Spleen (tissue), 11 donors: ENCODE measurements around the gene NPAS4. TPM values are rescaled to one million over a fixed set of nuclear protein-coding genes. Genes with fewer than 3 reads are reported as not detected.

Experiments
- DNase-seq: peaks from one replicate; pipeline ENCODE4 v3.0.0-alpha.2; 2020
- H3K27ac ChIP-seq, 8 donors: fragments of 200-600 bp; sonication (generic) in 7 of 8; 1 replicate in 4 of 8; 2 replicates in 4 of 8; pipeline versions ENCODE4 v1.5.0 to v1.8.0; 2016 to 2021; ENCODE audit warnings: inconsistent platforms in 4 of 8, mild to moderate bottlenecking in 4 of 8, moderate library complexity in 1 of 8
- H3K27me3 ChIP-seq, 7 donors: fragments of 200-600 bp; sonication (generic) in 6 of 7; replicated peaks in 1 of 7; 1 replicate in 4 of 7; 2 replicates in 3 of 7; pipeline versions ENCODE4 v1.5.0 to v1.8.0; 2016 to 2021; ENCODE audit warnings: inconsistent platforms in 3 of 7, mild to moderate bottlenecking in 1 of 7
- H3K36me3 ChIP-seq, 6 donors: fragments of 200-600 bp; sonication (generic) in 5 of 6; 1 replicate in 4 of 6; 2 replicates in 2 of 6; pipeline versions ENCODE4 v1.5.0 to v1.8.0; 2016 to 2021; ENCODE audit warnings: inconsistent platforms in 2 of 6
- H3K4me1 ChIP-seq, 6 donors: fragments of 200-600 bp; sonication (generic) in 5 of 6; 1 replicate in 3 of 6; 2 replicates in 3 of 6; pipeline versions ENCODE4 v1.5.0 to v1.8.0; 2016 to 2021; ENCODE audit warnings: inconsistent platforms in 3 of 6
- H3K4me3 ChIP-seq, 8 donors: fragments of 200-600 bp; sonication (generic) in 7 of 8; 1 replicate in 4 of 8; 2 replicates in 4 of 8; pipeline versions ENCODE4 v1.5.0 to v1.8.0; 2016 to 2021; ENCODE audit warnings: inconsistent platforms in 4 of 8, mild to moderate bottlenecking in 4 of 8, moderate library complexity in 2 of 8
- H3K9me3 ChIP-seq, 8 donors: fragments of 200-600 bp; sonication (generic) in 7 of 8; 1 replicate in 4 of 8; 2 replicates in 4 of 8; pipeline versions ENCODE4 v1.5.0 to v1.8.0; 2016 to 2021; ENCODE audit warnings: inconsistent platforms in 4 of 8
- POLR2A ChIP-seq, 3 donors: fragments of 450-650 bp; IDR thresholded peaks; one replicate each; pipeline ENCODE4 v1.5.1; 2017; ENCODE audit warnings: antibody characterized with exemption in 3 of 3, mild to moderate bottlenecking in 1 of 3
- POLR2AphosphoS5 ChIP-seq, 3 donors: sonication (generic); formaldehyde crosslinking; IDR thresholded peaks; one replicate each; pipeline ENCODE4 v1.5.1; 2017; ENCODE audit warnings: antibody characterized with exemption in 3 of 3
- WGBS, 5 donors: extraction: QIAGEN DNeasy Blood & Tissue Kit in 3 of 5; methylation state at CpG; one replicate each; pipeline versions ENCODE4 v1.1.5 to v1.1.7; 2013 to 2018; 5-methylcytosine and 5-hydroxymethylcytosine counted together
- intact Hi-C: fragments of 100-400 bp; cut with DNase I; formaldehyde crosslinking; loops from one replicate; pipeline ENCODE4 v1.15.0; 2023; ENCODE audit warnings: low total_unique reads
- polyA plus RNA-seq, 3 donors: library from polyadenylated mRNA; stranded (reverse); fragments of 200-250 nt; gene quantifications; one replicate each; pipeline ENCODE4 v1.2.1, GENCODE V29; 2013
- total RNA-seq, 7 donors: library from RNA; depleted of rRNA in 3 of 7; stranded (reverse); fragments of >200 nt in 3 of 7; fragmentation: NEBNext Ultra II Directional in 4 of 7; extraction: Animal tissue kit (Norgen Biotek cat#: 25700) in 4 of 7; gene quantifications; one replicate each; pipeline versions ENCODE4 v1.1.0 to v1.2.1, GENCODE V29; 2016 to 2021
- TF ChIP-seq, protein P1 (sequence below), 11 experiments: fragments of 200-600 bp in 7 of 11; fragments of 450-650 bp in 4 of 11; sonication (generic) in 4 of 11; IDR thresholded peaks in 8 of 11; conservative IDR thresholded peaks in 3 of 11; 1 replicate in 7 of 11; 2 replicates in 4 of 11; pipeline versions ENCODE4 v1.4.0 to v1.8.0; 2016 to 2021; ENCODE audit warnings: antibody characterized with exemption in 11 of 11, inconsistent platforms in 4 of 11, mild to moderate bottlenecking in 1 of 11
- donor health status: healthy with polysubstance abuse.
- donor health status: DM: no; HTN: no; CAD: no; lungs with moderate emphysema.
- donor health status: DM: no; HTN: no; CAD: no.
- donor health status: Bipolar disorder and iron deficiency.
- donor health status: healthy.
- donor health status: DM: no; HTN: no; CAD: no.
- donor health status: DM: yes; HTN: yes; CAD: no.

NPAS4 gene
- total and polyA plus RNA-seq, 10 donors, result 0.11 to 0.72 (median 0.24) TPM; not detected in 6

DNA sequence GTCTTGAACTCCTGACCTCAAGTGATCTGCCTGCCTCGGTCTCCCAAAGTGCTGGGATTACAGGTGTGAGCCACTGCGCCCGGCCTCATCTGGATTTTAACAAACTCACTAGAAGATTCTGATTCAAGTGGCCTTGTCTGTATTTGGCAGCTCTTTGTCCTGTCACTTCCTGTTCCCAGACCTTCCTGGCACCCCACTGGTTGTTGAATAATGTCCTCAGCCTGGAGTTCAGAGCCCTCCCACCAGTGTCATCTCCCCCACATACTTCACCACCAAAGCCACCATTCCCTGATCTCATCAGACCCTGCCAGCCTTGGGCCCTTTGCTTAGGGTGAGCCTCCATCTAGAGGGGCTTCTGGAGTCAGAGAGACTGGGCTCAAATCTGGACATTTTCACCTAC lies 49.2 kb downstream of the NPAS4 start:
- no peaks in the 10 kb centered on the region for H3K9me3 ChIP-seq
- peaks cover 10 to 49% (median 38%) of the 10 kb centered on the region in 6 donors for H3K4me1 ChIP-seq
- intact Hi-C loops, result no loop called here
- no peak overlapping the region for H3K4me3 ChIP-seq
- no peak for DNase-seq
- H3K36me3 ChIP-seq, result peaks cover 0 to 36% (median 8%) of the 10 kb centered on the region in 6 donors
- WGBS, 5 donors, result 68 to 89% (median 76%) methylated on average over 3 of the region's 3 CpGs
- H3K27me3 ChIP-seq, result no peaks in the 10 kb centered on the region
- peak overlapping the region in 4 of 8 donors; percentile 6 to 13 (median 10) for H3K27ac ChIP-seq
- TF ChIP-seq, protein P1, sequence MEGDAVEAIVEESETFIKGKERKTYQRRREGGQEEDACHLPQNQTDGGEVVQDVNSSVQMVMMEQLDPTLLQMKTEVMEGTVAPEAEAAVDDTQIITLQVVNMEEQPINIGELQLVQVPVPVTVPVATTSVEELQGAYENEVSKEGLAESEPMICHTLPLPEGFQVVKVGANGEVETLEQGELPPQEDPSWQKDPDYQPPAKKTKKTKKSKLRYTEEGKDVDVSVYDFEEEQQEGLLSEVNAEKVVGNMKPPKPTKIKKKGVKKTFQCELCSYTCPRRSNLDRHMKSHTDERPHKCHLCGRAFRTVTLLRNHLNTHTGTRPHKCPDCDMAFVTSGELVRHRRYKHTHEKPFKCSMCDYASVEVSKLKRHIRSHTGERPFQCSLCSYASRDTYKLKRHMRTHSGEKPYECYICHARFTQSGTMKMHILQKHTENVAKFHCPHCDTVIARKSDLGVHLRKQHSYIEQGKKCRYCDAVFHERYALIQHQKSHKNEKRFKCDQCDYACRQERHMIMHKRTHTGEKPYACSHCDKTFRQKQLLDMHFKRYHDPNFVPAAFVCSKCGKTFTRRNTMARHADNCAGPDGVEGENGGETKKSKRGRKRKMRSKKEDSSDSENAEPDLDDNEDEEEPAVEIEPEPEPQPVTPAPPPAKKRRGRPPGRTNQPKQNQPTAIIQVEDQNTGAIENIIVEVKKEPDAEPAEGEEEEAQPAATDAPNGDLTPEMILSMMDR (IDR thresholded peaks at IDR 0.05 in 8 of 11, conservative IDR thresholded peaks at IDR 0.05 in 3 of 11), result no peak
- TF ChIP-seq POLR2A (IDR thresholded peaks at IDR 0.05) (no peak), POLR2AphosphoS5 (IDR thresholded peaks at IDR 0.05) (no peak)

DNA sequence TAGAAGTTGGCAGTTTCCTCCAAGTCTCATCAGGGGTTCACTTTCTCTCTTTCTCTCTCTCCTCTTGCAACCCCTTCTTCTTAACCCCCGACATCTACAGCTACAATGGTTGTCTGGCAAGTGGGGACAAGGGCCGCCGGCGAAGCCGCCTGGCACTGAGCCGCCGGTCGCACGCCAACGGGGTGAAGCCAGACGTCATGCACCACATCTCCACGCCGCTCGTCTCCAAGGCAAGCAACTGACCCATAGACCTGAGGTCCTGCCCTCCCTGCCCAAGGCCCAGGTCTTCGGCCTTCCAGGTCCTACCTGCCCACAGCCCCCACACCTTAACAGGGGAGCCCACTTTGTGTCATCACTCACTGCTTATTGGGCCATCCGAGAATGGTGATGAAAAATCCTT lies 50.3 kb downstream of the NPAS4 start:
- Histone ChIP-seq H3K36me3 (peaks cover 0 to 48% (median 13%) of the 10 kb centered on the region in 6 donors), H3K9me3 (no peaks in the 10 kb centered on the region), H3K4me1 (peaks cover 10 to 38% (median 28%) of the 10 kb centered on the region in 6 donors), H3K4me3 (no peak overlapping the region), H3K27ac (no peak overlapping the region), H3K27me3 (no peaks in the 10 kb centered on the region)
- intact Hi-C loops, result no loop called here
- WGBS, 5 donors, result 96 to 98% (median 96%) methylated on average over 16 of the region's 16 CpGs
- TF ChIP-seq, protein P1 (IDR thresholded peaks at IDR 0.05 in 8 of 11, conservative IDR thresholded peaks at IDR 0.05 in 3 of 11), result no peak
- TF ChIP-seq POLR2A (IDR thresholded peaks at IDR 0.05) (no peak), POLR2AphosphoS5 (IDR thresholded peaks at IDR 0.05) (no peak)
- no peak for DNase-seq

DNA sequence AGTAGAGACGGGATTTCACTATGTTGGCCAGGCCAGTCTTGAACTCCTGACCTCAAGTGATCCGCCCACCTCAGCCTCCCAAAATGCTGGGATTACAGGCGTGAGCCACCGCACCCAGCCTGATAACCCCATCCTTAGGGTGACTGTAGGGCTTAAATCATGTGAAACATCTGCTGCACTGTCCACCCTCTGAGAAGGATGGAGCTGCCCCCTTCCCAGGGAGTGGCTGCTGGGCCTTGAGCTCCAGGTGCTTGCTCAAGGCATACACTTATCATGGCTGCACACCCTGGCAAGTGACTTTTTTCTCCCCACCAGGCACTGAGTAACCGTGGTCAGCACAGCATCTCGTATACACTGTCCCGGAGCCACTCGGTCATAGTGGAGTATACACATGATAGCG lies 51.2 kb downstream of the NPAS4 start:
- no peaks in the 10 kb centered on the region for H3K9me3 ChIP-seq
- peaks cover 10 to 34% (median 27%) of the 10 kb centered on the region in 6 donors for H3K4me1 ChIP-seq
- no peak for TF ChIP-seq POLR2AphosphoS5 (IDR thresholded peaks at IDR 0.05)
- TF ChIP-seq POLR2A (IDR thresholded peaks at IDR 0.05), result no peak
- TF ChIP-seq, protein P1 (IDR thresholded peaks at IDR 0.05 in 8 of 11, conservative IDR thresholded peaks at IDR 0.05 in 3 of 11), result no peak
- WGBS, 5 donors, result 91 to 96% (median 94%) methylated on average over 9 of the region's 9 CpGs
- H3K36me3 ChIP-seq, result peaks cover 0 to 49% (median 13%) of the 10 kb centered on the region in 6 donors
- intact Hi-C loops, result no loop called here
- H3K27ac ChIP-seq, result no peak overlapping the region
- H3K4me3 ChIP-seq, result no peak overlapping the region
- DNase-seq, result no peak
- H3K27me3 ChIP-seq, result no peaks in the 10 kb centered on the region

DNA sequence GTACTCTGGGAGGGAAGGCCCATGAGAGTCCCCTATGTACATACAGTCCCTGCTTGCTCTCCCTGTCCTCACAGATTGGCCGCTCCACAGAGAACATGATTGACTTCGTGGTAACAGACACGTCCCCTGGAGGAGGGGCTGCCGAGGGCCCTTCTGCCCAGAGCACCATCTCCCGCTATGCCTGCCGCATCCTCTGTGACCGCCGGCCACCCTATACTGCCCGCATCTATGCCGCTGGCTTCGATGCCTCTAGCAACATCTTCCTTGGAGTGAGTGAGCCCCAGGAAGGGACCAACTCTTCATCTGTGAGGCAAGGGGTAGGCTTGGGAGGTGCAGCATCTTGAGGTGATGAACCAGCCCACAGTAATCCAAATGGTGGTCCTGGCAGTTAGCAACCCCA lies 52.3 kb downstream of the NPAS4 start:
- TF ChIP-seq POLR2A (IDR thresholded peaks at IDR 0.05) (no peak), POLR2AphosphoS5 (IDR thresholded peaks at IDR 0.05) (no peak)
- TF ChIP-seq, protein P1 (IDR thresholded peaks at IDR 0.05 in 8 of 11, conservative IDR thresholded peaks at IDR 0.05 in 3 of 11), result no peak
- Histone ChIP-seq H3K27ac (no peak overlapping the region), H3K27me3 (no peaks in the 10 kb centered on the region), H3K9me3 (no peaks in the 10 kb centered on the region), H3K36me3 (peaks cover 0 to 49% (median 13%) of the 10 kb centered on the region in 6 donors), H3K4me1 (peaks cover 2 to 26% (median 16%) of the 10 kb centered on the region in 6 donors), H3K4me3 (no peak overlapping the region)
- WGBS, 5 donors, result 90 to 96% (median 95%) methylated on average over 11 of the region's 11 CpGs
- intact Hi-C loops, result no loop called here
- DNase-seq, result no peak
